HG03432 (cell line): ENCODE results near the gene LIX1.
A peak's percentile ranks its signal among the peaks of the same experiment; 100 is the strongest.
"Not testable (repeated sequence)": the region's sequence is repeated elsewhere in the genome, so short reads cannot be mapped to it uniquely, and the experiment has no call there.

Experiments used
- ATAC-seq: cut with Tn5 transposase; IDR thresholded peaks from one replicate; pipeline ENCODE4 v1.9.1; 2021; ENCODE audit warnings: mild to moderate bottlenecking, moderate library complexity; ENCODE audit not compliant: unreplicated experiment

Gene LIX1

DNA sequence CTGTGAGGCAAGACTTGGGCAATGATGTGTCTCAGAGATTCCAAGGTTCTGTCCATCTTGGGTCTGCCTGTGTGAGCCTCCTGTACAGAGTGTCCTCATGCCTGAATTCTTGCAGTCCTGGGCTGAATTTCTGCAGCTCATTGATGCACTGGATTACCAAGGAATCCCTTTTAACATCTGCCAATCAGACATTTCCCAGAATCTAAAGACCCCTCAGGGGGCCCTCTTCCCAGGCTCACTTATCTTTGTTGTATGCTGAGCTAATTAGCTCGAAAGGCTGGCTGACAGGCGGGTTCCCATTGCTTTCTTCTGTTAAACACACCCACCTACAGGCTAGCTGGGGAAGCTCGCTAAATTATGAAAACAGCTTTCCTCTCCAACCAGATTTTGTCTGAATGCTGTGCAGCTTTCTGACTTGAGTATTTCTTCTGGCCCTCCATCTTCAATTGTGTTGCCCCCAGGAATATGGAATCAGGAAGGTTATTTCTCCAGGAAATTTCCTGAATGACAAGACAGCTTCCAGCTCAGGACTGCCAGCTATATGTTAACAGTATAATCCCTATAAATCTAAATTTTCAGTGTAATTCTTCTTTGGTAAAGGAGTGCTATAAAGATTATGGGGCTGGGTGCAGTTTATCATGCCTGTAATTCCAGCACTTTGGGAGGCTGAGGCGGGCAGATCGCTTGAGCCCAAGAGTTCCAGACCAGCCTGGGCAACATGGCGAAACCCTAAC lies at the start of gene LIX1:
LIX1 (minus strand) TSS at position 91 of the 734 bp plus-strand sequence; CDS start at position 56, 35 bp downstream.
- ATAC-seq = peak; percentile 89

DNA sequence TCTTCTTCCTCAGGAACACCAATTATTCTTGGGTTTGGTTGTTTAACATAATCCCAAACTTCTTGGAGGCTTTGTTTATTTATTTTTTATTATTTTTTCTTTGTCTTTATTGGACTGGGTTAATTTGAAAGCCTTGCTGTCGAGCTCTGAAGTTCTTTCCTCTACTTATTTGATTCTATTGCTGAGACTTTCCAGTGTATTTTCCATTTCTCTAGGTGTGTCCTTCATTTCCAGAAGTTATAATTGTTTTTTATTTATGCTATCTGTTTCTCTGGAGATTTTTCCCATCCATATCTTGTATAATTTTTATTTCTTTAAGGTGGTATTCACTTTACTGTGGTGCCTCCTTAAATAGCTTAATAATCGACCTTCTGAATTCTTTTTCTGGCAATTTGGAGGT lies 49.5 kb upstream of the LIX1 start:
- no peak for ATAC-seq

DNA sequence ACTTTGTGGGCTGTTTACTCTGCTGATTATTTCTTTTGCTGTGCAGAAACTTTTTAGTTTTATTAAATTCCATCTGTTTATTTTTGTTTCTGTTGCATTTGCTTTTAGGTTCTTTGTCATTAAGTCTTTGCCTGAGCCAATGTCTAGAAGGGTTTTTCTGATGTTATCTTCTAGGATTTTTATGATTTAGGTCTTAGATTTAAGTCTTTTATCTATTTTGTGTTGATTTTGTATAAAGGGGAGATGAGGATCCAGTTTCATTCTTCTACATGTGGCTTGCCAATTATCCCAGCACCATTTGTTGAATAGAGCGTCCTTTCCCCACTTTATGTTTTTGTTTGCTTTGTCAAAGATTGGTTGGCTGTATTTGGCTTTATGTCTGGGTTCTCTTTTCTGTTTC lies 47.1 kb upstream of the LIX1 start:
- not testable (repeated sequence) for ATAC-seq

DNA sequence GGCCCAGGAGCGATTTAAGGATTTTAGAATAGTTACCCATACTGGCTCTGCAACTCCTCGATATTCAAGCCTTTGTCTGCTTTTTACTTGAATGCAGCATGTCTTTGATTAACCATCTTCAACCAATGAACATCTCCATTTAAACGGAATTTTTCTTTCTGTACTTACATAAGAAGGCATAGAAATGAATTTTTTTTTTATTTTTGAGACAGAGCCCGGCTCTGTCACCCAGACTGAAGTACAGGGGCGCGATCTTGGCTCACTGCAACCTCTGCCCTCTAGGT lies 41.5 kb upstream of the LIX1 start:
- no peak for ATAC-seq

DNA sequence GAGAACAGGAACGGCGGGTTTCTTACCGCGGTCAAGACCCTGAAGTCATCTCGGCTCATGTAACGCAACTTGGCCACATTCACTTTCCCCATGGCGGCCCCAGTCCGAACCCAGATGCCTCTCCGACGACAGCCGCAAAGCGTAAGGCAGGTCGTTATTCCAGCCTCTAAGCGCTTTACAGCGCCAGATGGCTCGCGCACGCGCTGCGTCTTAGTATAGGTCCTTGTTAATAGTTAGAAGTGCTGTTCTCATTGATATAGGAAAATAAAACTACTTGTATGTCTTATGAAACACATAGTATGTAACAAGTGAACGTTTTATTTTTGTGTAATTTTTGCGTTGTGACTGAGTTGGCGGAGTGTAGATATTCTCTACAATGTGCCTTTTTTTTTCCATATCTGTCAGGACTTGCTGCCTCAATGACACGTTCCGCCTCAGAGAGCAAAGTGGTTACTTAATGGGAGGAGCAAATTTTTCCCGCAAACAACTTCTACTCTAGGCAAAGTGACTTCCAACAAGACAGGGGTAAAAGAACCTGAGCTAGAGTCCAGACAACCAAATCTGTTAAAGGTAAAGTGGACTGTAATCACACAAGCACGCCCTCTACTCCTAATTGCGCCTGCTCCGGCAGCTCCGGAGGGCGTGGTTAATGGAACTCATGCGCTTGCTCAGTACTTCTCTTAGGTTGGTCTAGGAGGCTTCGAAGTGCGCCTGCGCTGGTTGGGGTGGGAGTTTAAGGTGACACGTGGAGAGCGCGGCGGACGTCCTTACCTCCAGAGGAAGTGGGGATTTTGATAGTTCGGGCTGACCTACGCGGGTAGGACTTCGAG lies 40.9 kb upstream of the LIX1 start, which contains the start of gene RIOK2:
RIOK2 (minus strand) TSS at position 148 of the 830 bp plus-strand sequence; CDS start at position 92, 56 bp downstream.
- ATAC-seq = peak; percentile 94

DNA sequence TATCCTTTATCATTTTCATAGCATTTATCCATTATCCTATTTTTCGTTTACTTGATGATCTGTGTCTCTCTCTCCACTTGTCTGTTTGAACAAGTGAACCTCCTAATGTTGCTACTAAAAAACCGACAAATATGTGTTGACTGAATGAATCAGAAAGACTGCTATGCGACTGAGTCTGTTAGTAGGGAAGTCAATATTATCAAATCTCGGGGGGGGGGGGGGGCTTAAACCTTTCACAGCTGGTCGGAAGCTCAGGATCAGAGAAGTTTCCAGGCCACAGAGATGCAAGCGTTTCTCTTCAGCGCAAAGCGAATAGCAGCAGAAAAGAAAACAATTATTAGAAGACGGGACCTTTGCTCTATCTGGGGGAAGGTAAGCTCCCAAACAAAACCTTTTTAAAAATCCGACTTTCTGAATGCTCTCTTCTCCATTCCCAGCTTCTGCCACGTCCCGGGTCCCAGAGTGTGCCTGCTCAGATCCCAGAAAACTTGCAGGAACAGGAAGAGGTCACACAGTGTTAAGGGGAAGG lies 40.2 kb upstream of the LIX1 start:
- no peak for ATAC-seq

DNA sequence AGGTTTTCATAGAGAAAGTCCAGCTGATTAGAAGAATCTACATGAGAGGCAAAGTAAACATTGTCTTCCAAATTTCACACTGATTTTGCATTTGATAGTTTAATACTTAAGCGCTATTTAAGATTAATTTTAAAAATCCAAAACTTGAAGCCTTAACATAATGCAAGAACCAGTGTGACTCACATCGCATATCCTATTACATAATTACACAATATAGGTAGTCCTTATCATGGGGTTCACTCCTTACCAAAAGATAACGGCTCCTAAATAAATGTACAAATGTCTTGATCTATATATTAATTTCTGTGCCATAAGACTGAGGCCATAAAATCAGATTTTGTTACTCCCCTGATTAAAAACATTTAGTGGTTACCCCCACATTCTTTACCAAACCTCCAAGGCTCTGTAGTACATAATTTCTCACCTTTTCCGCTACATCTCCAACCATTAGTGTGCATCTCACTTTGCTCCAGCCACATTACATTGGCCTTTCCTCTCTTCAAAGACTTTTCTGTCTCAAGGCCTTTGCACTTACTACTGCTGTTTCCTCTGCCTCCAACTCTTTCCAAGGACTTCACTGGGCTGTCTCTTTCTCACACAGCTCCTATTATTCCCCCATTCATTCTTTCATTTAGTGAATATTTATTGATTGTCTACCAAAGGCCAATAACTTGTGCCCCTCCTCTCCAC lies 39.6 kb upstream of the LIX1 start:
- ATAC-seq = no peak

DNA sequence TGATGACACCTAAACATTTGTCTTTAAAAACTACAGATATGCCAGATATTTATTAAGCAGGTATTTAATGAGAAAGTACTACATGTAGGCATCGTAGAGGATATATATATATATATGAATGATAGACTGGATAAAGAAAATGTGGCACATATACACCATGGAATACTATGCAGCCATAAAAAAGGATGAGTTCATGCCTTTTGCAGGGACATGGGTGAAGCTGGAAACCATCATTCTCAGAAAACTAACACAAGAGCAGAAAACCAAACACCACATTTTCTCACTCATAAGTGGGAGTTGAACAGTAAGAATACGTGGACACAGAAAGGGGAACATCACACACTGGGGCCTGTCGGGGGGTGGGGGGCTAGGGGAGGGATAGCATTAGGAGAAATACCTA lies 37.0 kb upstream of the LIX1 start:
- not testable (repeated sequence) for ATAC-seq

DNA sequence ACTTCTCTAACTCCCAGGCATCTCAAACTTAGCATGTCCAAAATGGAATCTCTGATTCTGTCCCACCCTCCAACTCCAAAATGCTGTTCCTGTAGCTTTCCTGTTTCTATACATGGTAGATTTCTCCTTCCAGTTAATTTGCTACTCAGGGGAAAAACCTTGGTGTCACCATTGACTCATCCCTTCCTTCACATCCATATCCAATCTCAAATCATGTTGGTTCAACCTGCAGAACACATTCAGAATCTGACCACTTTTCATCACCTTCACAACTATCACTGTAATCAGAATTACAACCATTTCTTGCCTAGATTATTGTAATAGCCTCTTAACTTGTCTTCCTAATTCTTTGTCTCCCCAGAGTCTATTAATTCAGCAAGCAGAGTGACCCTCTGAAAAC lies 29.8 kb upstream of the LIX1 start:
- ATAC-seq = no peak

DNA sequence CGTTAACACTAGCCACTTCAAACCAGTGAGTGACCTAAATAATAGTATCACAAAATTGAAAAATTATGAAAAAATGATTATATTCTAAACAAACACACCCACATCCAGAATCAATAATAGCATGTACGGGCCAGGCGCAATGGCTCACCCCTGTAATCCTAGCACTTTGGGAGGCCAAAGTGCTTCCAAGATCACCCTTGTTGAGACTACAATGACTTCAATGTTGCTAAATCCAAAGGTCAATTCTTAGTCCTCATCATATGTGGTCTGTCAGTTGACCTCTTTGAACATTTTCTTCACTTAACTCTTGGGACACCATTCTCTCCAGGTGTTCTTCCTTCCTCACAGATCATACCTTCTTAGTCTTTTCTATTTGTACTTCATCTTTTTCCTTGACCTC lies 29.3 kb upstream of the LIX1 start:
- no peak for ATAC-seq

DNA sequence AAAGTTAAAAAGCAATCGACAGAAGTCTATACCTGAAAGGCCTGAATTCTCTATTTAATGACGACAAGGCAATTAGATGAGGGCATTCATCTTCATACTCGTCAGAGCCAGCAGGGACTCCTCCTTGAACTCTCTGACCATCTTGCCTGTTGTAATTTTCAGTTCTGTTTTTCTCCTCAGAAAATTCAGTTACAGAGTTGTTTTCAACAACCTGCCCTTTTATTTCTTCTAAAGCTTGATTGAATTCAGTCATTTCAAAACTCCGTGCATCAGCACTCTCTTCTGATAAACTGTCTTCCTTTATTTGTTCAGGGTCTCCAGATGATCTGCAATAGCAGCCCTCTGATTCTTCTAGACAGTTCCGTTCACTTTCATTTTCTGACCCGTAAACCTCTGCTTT lies 25.0 kb upstream of the LIX1 start:
- ATAC-seq = peak; percentile 88

DNA sequence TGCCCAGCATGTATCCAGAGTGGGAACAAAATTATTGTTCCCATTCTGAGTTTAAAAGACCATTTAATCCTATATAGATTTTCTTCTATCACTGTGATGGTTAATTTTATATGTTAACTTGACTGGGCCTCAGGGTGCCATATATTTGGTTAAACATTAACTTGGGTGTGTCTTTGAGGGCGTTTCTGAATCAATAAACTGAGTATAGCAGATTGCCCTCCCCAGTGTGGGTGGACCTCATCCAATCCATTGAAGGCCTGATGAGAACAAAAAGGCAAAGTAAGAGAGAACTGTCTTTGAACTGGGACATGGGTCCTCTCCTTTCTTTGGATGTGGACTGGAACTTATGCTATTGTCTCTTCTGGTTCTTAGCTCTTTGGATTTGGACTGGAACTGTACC lies 23.3 kb upstream of the LIX1 start:
- ATAC-seq = no peak

DNA sequence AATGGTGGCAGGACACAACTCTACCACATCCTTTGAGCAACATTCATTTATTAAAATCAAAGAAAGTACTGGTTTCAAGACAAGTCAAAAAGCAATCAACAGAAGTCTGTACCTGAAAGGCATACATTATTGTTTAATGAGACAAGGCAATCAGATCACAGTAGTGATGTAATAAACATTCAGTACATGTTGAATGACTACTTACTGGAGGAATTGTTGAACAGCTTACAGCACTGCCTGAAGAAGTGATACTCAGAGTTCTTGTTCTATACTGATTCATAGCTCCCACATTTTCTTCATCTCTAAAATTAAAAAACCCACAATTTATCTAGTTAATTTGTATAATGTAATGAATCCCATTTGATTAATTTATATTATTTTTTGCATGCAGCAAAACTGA lies 22.4 kb upstream of the LIX1 start:
- no peak for ATAC-seq

DNA sequence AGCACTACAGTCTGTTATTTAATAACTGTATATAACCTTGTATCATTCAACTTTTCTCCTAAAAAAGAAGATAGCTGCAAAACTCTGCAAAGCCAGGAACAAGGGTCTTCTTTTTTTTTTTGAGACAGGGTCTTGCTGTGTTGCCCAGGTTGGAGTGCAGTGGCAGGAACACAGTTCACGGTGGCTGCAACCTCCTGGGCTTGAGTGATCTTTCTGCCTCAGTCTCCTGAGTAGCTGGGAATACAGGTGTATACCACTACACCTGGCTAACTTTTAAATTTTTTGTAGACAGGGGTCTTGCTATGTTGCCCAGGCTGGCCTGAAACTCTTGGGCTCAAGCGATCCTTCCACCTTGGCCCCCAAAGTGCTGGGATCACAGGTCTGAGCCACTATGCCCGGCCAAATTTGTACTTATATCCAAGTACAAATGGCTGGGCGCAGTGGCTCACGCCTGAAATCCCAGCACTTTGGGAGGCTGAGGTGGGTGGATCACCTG lies 21.4 kb upstream of the LIX1 start:
- no peak for ATAC-seq

DNA sequence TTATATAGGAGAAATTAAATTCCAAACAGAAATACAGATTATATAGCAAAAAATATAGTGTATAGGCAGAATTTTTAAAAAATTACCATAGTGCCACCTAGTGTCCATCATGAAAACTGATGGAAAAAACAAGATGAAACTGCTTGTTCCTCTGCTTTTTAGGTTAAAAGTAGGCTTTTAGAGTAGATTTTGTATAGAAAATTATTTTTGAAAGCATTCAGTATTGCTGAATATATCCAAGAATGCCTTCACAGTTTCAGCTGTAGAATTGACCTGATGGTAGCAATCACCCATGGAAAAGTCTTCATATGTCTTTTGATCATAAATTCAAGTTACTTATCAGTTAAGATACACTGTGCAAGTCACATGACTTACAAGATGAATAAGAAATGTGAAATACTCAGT lies 21.0 kb upstream of the LIX1 start:
- ATAC-seq = no peak

DNA sequence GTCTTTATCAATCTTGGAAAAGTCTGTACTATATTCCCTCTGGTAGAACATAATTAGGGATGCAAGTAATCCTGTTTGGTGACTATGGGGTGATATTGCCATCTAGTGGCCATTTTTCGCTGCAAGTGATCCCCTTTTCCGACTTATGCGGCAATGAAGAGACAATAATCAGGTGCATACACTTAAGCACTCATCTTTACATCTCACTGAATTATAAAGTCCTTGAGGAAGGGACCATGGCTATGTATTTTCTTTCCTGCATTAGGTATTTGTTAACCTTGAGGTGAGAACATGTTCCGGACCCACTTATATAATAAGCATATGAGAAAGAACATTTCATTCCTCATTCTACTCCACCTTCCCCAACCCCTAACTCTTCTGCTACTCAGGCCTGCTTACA lies 19.6 kb upstream of the LIX1 start:
- peak; percentile 67 for ATAC-seq

DNA sequence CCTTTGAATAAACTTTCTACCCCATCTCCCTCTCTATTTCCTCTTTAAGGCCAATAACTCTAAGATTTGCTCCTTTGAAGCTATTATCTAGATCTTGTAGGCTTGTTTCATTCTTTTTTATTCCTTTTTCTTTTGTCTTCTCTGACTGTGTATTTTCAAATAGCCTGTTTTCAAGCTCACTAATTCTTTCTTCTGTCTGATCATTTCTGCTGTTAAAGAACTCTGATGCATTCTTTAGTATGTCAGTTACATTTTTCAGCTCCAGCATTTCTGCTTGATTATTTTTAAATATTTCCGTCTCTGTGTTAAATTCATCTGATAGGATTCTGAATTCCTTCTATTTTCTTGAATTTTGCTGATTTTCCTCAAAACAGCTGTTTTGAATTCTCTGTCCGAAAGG lies 15.3 kb upstream of the LIX1 start:
- ATAC-seq = no peak

DNA sequence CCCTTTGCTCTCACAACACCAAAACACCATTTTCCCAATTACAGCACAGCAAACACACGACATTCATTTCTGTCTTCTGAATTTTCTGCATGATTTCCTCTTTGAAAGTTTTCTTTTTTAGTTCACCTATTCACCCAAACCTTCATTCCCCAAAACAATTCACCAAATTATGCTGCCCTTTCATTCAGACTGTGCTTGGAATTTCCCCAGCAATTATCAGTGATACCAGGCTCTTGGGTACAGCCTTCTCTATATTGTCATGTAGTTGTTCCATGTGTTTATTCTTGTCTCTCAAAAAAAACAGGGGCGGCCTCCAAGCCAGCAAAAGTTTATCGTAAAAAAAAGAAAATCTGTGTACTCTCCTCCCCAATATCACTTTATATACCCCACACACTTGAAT lies 9.0 kb upstream of the LIX1 start:
- ATAC-seq = no peak

DNA sequence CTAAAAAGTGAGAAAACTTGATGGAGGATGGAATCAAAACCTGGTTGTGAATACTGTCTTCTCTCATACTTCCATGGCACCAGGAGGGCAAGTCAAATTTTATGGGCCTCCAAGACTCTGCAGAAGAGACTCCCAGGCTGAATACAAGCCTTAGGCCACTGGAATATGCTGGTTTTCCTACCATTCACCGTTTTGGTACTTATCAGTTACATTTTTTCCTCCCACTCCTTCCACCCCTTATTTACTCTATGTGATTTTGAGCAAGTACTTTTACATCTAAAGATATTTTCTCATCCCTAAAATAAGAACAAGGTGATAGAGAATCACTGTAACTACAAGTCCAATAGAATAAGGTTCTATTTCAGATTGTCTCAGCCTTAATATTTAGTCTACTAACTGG lies 8.0 kb upstream of the LIX1 start:
- ATAC-seq = no peak

DNA sequence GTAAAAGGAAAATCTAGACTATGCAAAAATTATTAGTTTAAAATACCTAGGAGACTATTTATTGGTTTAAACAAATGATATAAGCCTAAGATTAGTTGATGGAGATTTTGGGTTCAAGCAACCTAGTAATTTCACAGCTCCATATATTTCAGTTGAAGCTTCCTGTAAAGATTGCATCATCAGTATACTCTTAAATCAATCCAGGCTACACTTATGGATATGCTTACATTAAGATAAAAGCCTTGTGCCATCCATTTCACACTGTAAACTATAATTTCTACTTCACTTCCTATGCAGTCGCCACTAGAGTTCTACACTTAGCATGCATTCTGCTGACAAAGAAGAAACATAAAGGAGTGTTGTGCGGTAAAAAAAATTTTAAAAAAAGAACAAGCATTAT lies 7.3 kb upstream of the LIX1 start:
- ATAC-seq = no peak

DNA sequence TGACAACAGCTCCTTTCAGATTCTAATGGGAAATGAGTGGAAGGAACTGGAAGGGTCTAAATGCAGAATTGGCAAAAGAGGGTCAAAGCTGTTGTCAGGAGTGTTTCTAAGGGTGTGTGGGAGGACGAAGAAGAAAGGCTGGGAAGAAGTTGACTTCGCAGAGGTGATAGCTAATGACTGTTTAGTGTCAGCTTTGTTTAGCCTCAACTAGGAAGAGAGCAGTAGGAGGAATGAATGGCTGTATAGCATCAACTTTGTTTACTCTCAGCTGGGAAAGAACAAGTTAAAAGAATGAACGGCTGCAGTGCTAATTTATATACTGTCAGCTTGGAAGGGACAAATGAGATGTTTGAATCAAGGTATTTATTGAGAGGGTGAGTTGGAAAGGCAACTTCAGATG lies 5.9 kb upstream of the LIX1 start:
- no peak for ATAC-seq
